DND-41 (cell line): ENCODE data around the gene DLG2.

Experiments
- CTCF ChIP-seq: IDR thresholded peaks from 2 replicates; pipeline ENCODE4 v1.5.1; 2012; ENCODE audit warnings: borderline replicate concordance, low read length, moderate library complexity, mild to moderate bottlenecking; ENCODE audit not compliant: poor library complexity, severe bottlenecking; ENCODE audit errors: extremely low read depth
- EZH2 ChIP-seq: IDR thresholded peaks from 3 replicates; pipeline ENCODE4 v1.6.1; 2012; ENCODE audit warnings: borderline replicate concordance, low read depth, mild to moderate bottlenecking, moderate library complexity, low read length, inconsistent platforms; ENCODE audit not compliant: severe bottlenecking

- TF ChIP-seq CTCF = no peak
- no peak for TF ChIP-seq EZH2
Measured at GRCh38 chr11:85269109-85269508, 358.0 kb downstream of the DLG2 start.
